Measurements from ENCODE around the gene DNAJC3. TPM values are rescaled to one million over a fixed set of nuclear protein-coding genes. Genes with fewer than 3 reads are reported as not detected.
"Not testable (repeated sequence)": the region's sequence is repeated elsewhere in the genome, so short reads cannot be mapped to it uniquely, and the experiment has no call there.

DNAJC3 gene
- total RNA-seq, 1 donor from 2014 or later: 68.1 TPM

DNA sequence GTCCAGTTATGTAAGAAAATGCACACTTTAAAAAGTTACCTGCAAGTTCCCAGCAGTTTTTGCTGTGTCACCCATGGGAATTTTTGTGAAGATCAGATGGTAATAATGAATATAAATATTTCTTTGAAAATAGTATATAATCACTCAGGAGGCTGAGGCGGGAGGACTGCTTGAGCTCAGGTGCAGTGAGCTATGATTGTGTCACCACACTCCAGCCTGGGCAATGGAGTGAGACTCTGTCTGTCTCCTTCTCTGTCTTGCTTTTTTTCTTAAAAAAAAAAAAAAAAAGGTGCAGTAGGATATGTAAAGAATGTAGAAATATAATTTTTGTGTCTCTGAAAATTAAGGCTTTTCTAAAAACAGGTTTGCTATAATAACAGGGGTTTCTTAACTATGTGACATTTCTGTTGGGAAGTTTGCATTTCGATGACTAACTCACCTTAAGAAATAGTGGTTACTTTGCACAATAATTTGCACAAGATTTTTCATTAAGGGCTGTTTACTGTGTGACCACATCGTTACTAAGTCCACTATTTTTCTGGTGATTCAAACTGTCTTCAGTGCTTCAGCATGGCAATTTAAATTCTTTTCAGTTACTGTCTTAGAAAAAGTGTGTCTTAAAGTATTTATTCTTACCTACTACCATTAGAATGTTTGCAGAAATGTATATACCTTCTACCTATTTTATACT lies 37.3 kb downstream of the DNAJC3 start:
- no peak for DNase-seq (ENCODE audit: low read depth in 2 of 2)

DNA sequence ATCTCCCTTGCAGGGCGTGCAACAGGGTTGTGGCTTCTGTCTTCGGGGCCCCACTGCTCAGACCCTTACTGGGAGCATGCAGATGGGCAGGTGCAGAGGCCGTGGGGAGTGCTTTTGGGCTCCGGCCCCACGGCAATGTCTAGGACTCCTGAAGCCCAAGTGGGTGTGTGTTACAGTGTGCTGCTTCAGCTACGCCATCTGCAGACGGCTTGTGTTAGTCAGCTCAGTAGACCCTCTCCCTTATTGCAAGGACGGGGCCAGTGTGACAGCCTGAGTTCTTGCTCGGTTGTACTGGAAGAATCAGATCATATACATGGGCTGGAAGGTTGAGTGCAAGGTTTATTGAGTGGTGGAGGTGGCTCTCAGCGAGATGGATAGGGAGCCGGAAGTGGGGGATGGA lies 39.3 kb downstream of the DNAJC3 start:
- DNase-seq (ENCODE audit: low read depth in 2 of 2): no peak

DNA sequence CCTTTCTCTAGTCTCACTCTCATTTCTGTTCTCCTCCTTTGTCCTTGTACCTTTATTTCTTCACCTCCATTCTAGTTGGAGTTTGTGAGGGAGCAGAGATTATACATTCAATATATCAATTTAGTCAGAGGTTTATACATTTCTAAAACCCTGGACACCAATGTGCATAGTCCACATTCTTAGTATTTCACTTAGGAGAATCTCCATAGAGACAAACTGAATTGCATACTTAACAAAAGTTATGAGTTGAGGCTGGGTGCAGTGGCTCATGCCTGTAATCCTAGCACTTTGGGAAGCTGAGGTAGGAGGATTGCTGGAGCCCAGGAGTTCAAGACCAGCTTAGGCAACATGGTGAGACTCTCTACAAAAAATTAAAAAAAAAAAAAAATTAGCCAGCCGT lies 45.3 kb downstream of the DNAJC3 start:
- DNase-seq (ENCODE audit: low read depth in 2 of 2): no peak

GRCh38 chr13:95723438-95723837 lies 46.5 kb downstream of the DNAJC3 start:
- no peak for DNase-seq (ENCODE audit: low read depth in 2 of 2)

DNA sequence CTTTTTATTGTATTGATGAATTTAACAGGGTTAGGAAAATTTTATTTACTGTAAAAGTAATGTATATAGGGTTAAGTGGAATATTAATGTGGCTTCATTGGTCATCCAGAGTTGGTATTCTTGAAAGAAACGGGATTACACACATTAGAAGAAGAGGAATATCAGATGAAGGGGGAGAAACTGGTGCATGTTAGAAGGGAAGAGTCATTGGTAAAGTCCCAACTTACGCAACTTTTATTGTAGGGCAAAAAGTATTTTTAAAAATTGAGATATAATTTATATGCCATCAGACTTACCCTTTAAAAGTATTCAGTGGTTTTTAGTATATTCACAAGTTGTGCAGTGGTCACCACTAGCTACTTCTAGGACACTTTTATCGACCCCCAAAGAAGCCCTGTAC lies 47.3 kb downstream of the DNAJC3 start:
- no peak for DNase-seq (ENCODE audit: low read depth in 2 of 2)

DNA sequence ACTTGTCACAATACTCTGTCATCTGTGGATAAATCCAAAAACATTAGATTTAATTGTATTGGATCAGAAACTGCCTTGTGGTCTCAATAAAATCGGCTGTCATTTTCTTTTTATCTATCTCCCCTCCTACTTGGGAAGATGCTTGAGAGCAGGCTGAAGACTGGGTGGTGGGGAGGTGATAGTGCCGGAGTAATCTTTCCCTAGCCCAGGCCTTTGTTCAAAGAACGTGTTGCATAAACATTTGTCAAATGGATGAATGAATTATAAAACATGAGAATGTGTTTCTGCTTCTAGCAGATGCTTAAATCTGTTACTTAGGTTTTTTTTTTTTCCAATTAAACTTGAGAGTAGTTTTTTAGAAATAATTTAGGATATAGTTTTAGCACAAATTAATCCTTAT lies 49.9 kb downstream of the DNAJC3 start:
- no peak for DNase-seq (ENCODE audit: low read depth in 2 of 2)

GRCh38 chr13:95728957-95729356 lies 52.0 kb downstream of the DNAJC3 start:
- DNase-seq (ENCODE audit: low read depth in 2 of 2): no peak

GRCh38 chr13:95734124-95734523 lies 57.2 kb downstream of the DNAJC3 start:
- DNase-seq (ENCODE audit: low read depth in 2 of 2): no peak

GRCh38 chr13:95740071-95740978 lies 63.4 kb downstream of the DNAJC3 start:
- not testable (repeated sequence) for DNase-seq (ENCODE audit: low read depth in 2 of 2)

DNA sequence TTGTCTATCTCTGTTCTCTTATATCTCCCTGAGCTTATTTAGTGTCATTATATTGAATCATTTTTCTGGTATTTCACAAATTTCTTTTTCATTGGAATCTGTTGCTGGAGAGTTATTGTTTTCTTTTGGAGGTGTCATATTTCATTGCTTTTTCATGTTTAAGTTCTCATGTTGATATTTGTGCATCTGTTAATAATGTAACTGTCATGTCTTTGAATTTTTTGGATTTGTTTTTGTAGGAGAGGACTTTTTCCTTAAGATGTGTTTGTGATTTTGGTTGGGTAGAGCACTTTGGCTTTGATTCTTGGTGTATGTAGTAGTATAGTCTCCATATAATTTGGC lies 64.0 kb downstream of the DNAJC3 start:
- DNase-seq (ENCODE audit: low read depth in 2 of 2): no peak

DNA sequence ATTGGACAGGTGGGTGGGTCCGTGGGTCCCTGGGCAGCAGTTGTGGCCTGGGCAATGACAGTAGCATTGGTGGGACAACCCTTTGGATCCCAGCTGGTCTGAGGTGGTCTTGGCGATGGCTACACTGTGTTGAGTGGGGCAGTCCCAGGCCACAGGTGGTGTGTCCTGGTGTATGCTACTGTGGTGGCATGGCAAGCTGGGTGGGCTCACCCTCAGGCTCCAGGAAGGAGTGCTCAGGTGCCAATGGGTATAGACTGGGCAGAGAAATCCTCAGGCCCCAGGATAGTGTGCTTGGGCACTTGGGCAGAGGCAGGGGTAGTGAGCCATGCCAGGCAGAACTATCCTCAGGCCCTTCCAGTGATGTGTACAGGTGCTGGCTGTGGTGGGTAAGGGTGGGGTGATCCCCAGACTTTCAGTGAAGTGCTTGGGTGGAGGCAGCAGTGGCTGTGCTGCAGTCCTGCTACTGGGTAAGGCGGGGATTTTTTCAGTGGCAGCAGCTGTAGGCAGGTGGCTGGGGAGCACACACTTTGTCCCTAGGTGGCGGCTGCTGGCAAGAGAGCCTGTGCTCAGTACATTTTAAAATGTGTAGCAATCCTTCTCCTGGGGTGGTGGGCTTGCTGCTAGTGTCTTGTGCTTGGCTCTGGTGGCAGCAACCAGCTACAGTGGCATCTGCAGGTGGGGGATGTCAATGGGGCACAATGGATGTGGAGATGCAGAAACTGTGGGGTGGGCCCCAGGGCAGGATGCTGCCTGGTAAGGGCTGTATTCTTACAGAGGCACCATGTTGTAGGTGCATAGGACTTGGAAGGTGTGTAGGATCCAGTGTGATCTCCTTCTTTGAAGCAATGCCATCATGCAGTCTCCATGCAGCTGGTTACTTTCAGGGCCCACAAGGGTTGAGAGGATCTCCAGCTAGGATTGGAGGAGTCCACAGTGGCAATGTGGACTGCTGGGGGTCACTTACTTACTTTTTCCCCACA lies 64.9 kb downstream of the DNAJC3 start:
- DNase-seq (ENCODE audit: low read depth in 2 of 2): no peak

DNA sequence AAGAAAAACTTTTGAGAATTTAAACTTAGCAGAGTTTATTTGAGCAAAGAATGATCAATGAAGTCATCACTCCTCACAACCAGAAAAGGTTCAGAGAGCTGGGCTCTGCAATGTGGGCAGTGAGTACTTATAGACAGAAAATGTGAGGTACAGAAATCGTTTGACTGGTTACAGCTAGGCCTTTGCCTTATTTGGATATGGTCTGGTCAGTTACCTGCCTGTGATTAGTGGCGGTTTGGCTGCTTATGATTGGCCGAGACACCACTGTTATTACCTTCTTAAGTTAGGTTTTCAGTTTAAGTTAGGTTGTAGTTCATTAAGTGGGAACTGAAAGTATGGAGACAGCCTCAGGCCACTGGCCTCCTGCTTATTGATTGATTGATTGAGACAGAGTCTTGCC lies 66.3 kb downstream of the DNAJC3 start:
- DNase-seq (ENCODE audit: low read depth in 2 of 2): no peak

DNA sequence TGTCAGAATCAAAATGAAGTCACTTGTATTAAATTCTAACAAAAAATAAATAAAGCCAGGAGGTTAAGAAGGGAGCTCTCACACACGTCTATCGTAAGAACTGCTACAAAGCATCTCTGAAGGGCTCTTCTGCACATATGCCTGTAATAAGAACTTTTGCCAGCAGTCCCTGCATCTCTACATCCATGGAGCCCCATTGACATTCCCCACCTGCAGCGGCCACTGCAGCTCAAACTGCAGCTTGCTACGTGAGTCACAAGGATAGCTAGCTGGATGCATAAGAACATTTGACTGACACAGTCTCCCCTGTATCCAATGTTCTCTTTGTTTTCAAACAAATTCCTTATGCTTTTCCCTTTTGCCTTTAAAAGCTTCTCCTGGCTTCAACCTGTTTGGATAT lies 68.3 kb downstream of the DNAJC3 start:
- DNase-seq (ENCODE audit: low read depth in 2 of 2): no peak

DNA sequence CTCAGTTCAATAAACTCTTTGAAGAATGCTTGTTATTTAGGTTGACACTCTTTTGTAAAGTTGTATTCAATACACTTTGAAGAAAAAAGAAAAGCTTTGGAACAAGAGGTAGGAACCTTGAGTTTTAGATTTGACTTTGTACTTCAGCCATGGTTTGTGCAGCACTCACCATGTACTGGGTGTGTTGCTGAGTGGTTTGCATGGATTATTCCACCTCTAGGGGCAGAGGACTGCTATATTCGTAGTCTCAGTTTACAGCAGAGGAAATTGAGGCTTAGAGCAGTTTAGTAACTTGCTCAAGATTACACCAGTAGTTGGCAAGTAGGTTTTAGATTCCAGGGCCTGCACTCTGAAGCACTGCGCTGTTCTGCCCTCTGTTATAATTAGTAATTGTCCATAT lies 68.8 kb downstream of the DNAJC3 start:
- no peak for DNase-seq (ENCODE audit: low read depth in 2 of 2)

DNA sequence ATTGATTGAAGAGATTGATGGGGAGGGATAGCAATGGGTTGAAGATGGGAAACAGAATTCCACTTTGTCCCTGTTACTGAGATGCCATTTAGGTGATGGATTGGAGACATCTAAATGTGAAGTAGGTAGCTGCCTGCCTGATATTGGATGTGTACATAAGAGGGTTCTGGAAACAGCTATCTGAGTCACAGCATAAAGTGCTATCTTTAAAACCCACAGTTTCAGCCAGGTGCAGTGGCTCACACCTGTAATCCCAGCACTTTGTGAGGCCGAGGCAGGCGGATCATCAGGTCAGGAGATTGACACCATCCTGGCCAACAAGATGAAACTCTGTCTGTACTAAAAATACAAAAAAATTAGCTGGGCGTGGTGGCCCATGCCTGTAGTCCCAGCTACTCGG lies 72.6 kb downstream of the DNAJC3 start:
- DNase-seq (ENCODE audit: low read depth in 2 of 2): no peak

GRCh38 chr13:95752677-95753076 lies 75.7 kb downstream of the DNAJC3 start:
- no peak for DNase-seq (ENCODE audit: low read depth in 2 of 2)

- DNase-seq (ENCODE audit: low read depth in 2 of 2): no peak
Observed at GRCh38 chr13:95754069-95754468, 77.1 kb downstream of the DNAJC3 start.

DNA sequence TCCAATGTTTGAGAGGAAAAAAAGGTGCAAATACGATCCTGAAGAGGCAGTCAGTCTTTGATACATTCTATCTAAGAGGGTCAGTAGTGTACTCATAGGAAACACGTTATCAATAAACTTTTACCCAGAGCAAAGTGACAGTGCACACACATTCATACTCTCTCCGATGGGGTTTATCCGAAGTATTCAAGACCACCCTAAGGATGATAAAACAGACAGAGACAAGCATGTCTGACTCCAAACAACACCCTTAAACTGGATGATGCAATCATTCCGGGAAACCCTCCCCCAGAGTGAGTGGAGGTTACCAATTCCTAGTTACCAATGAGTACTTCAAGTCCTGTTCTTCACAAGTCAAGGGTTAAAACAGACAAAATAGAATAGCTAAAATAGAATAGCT lies 79.1 kb downstream of the DNAJC3 start:
- no peak for DNase-seq (ENCODE audit: low read depth in 2 of 2)

DNA sequence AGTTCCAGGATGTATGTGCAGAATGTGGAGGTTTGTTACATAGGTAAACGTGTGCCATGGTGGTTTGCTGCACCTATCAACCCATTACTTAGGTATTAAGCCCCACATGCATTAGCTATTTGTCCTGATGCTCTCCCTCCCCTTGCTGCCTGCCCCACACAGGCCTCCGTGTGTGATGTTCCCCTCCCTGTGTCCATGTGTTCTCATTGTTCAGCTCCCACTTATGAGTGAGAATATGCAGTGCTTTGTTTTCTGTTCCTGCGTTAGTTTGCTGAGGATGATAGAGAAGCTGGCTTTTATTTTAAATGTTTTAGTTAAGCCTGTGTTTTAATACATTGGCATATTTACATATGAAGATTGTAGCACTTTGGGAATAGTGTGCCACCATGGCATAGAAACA lies 85.7 kb downstream of the DNAJC3 start:
- DNase-seq (ENCODE audit: low read depth in 2 of 2): not testable (repeated sequence)

GRCh38 chr13:95763601-95764000 lies 86.7 kb downstream of the DNAJC3 start:
- no peak for DNase-seq (ENCODE audit: low read depth in 2 of 2)

DNA sequence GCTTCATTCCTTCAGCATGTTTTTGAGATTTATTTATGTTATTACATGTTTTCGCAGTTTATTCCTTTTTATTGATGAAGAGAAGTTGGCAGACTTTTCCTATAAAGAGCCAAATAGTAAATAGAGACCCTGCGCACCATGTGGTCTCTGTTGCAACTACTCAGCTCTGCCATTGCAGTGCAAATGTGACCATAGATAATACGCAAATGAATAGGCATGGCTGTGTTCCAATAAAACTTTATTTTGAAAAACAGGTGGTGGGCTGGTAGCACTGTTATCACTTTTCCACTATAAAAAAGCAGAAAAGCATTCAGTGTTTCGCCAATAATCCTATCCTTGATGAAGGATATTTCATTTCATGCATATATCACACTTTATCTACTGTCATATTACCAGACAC lies 95.0 kb downstream of the DNAJC3 start:
- DNase-seq (ENCODE audit: low read depth in 2 of 2): no peak

GRCh38 chr13:95779522-95779921 lies 102.6 kb downstream of the DNAJC3 start:
- no peak for DNase-seq (ENCODE audit: low read depth in 2 of 2)
